AG09319 (cell line): ENCODE data around the gene C5.
"Not testable (repeated sequence)": the region's sequence is repeated elsewhere in the genome, so short reads cannot be mapped to it uniquely, and the experiment has no call there.

ENCODE experiments used
- DNase-seq: peaks from one replicate; pipeline ENCODE4 v3.0.0-alpha.2; 2010; ENCODE audit warnings: low read depth; ENCODE audit errors: extremely low read depth
- CTCF ChIP-seq: IDR thresholded peaks from 2 replicates; pipeline ENCODE4 v1.5.1; 2011; ENCODE audit warnings: low read depth, mild to moderate bottlenecking, inconsistent platforms, low read length, moderate library complexity

Gene C5

GRCh38 chr9:121050128-121050988, at the start of gene C5:
TSS of gene C5 (minus strand) at chr9:121050275. CDS start at chr9:121050246, 29 bp downstream.
- TF ChIP-seq CTCF, result no peak
- no peak for DNase-seq

- TF ChIP-seq CTCF, result no peak
- DNase-seq, result no peak
Observed at GRCh38 chr9:121098567-121099198, 48.6 kb upstream of the C5 start.

GRCh38 chr9:121095057-121095456, 45.0 kb upstream of the C5 start:
- no peak for DNase-seq
- TF ChIP-seq CTCF, result no peak

GRCh38 chr9:121090743-121091142, 40.7 kb upstream of the C5 start:
- DNase-seq, result not testable (repeated sequence)

- TF ChIP-seq CTCF, result no peak
- no peak for DNase-seq
Observed at GRCh38 chr9:121088576-121088975, 38.5 kb upstream of the C5 start.

- TF ChIP-seq CTCF, result no peak
- no peak for DNase-seq
Observed at GRCh38 chr9:121085661-121086060, 35.6 kb upstream of the C5 start.

- no peak for TF ChIP-seq CTCF
- no peak for DNase-seq
Observed at GRCh38 chr9:121082075-121082474, 32.0 kb upstream of the C5 start.
